Measurements from ENCODE around the gene SGMS1. TPM values are rescaled to one million over a fixed set of nuclear protein-coding genes. Genes with fewer than 3 reads are reported as not detected.

Gene SGMS1
- total and polyA plus RNA-seq, 4 experiments from 2014 or later = 10.0 to 33.0 (median 20.3) TPM

DNA sequence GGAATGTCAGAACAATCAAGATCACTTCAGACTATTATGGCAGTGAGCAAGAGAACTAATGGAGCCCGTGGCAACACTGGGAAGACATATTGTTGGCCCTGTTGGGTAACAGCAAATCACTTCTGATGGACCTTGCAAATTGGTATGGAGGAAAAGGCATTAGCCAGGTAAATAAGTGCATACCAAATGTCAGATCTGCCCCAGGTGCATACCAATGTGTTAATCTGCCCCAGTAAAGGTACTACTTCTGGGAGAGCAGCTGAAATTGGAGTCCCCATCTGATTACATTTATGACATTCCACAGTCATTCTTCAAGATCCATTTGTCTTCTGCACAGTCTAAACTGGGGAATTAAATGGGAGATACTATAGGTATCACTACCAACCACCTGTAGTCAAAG lies 3.7 kb upstream of the SGMS1 start:
- Histone ChIP-seq H3K36me3 (ENCODE audit: insufficient read depth, low read length) (no peaks in the 10 kb centered on the region), H3K27me3 (ENCODE audit: insufficient read depth, low read length) (no peaks in the 10 kb centered on the region), H3K27ac (ENCODE audit: low read depth, low read length) (no peak overlapping the region), H3K4me3 (ENCODE audit: low read length in 2 of 2) (no peak overlapping the region), H3K9me3 (ENCODE audit: control insufficient read depth in 1 of 2, low read length in 2 of 2) (no peaks in the 10 kb centered on the region), H3K4me1 (ENCODE audit: insufficient read depth, low read length) (peaks cover 9% of the 10 kb centered on the region)
- Mint-ChIP-seq H3K27me3 (no peaks in the 10 kb centered on the region), H3K9me3 (no peaks in the 10 kb centered on the region), H3K4me1 (peaks cover 7 to 19% (median 8%) of the 10 kb centered on the region in 4 donors), H3K4me3 (no peak overlapping the region), H3K27ac (no peak overlapping the region), H3K36me3 (peaks cover 3 to 17% of the 10 kb centered on the region in 2 donors)
- ChIA-PET CTCF (ENCODE audit: partially characterized antibody) (interaction anchor here (1.4 kb wide), 1 partner anchor 66 kb away, joined by 3 read pairs; no protein-coding TSS in a partner anchor), POLR2A (ENCODE audit: partially characterized antibody) (no interaction called here)
- no peak for DNase-seq
- intact Hi-C loops (cut with micrococcal nuclease) = loop anchor here (10.0 kb wide), 1 partner anchor 683 kb away; the partner anchor contains the start of genes PARG and TIMM23B

DNA sequence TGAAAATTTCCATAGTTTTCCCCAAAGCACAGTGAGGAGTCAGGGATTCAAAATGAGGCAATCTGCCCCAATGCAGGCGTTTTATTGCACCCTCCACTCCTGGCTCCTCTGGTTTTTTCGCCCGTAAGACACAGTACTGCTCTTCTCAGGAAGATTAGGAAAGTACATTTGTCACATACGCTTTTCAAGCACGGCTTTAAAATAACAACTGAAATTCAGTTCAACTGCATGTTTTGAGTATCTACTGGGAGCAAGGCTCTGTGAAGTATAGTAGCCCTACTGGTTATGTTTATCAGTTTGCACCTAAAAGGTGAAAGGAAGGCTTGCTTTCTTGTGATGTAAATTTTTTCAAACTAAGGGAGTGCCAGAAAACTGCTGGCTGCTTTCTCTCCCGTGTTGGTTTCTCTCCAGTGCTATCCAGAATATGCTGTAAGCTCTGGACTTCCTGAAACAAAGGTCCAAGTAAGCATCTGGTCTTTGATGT lies 1.9 kb upstream of the SGMS1 start:
- Mint-ChIP-seq H3K36me3 (peaks cover 3 to 26% of the 10 kb centered on the region in 2 donors), H3K27ac (peak overlapping the region; percentile 90 to 99 (median 98)), H3K4me1 (peaks cover 9 to 35% (median 16%) of the 10 kb centered on the region in 4 donors), H3K27me3 (no peaks in the 10 kb centered on the region), H3K4me3 (peak overlapping the region; percentile 93 to 98 (median 96)), H3K9me3 (peaks cover 0 to 4% (median 0%) of the 10 kb centered on the region in 8 donors)
- Histone ChIP-seq H3K4me3 (ENCODE audit: low read length in 2 of 2) (peak overlapping the region; percentile 68 to 97), H3K27ac (ENCODE audit: low read depth, low read length) (peak overlapping the region; percentile 99), H3K36me3 (ENCODE audit: insufficient read depth, low read length) (no peaks in the 10 kb centered on the region), H3K27me3 (ENCODE audit: insufficient read depth, low read length) (no peaks in the 10 kb centered on the region), H3K4me1 (ENCODE audit: insufficient read depth, low read length) (peaks cover 20% of the 10 kb centered on the region), H3K9me3 (ENCODE audit: control insufficient read depth in 1 of 2, low read length in 2 of 2) (no peaks in the 10 kb centered on the region)
- CTCF ChIA-PET (ENCODE audit: partially characterized antibody) = interaction anchor here (0.8 kb wide), 1 partner anchor 28 kb away, joined by 3 read pairs; no protein-coding TSS in a partner anchor
- POLR2A ChIA-PET (ENCODE audit: partially characterized antibody) = interaction anchor here (1.6 to 6.6 kb wide), 6 partner anchors 11 to 207 kb away, joined by 9 to 84 read pairs (median 13); no protein-coding TSS in a partner anchor
- DNase-seq = peak in 1 of 5 donors; percentile 9
- intact Hi-C loops (cut with micrococcal nuclease) = loop anchor here (1.0 to 10.0 kb wide), 4 partner anchors 11 to 681 kb away; partner anchors contain the start of genes PARG and TIMM23B

DNA sequence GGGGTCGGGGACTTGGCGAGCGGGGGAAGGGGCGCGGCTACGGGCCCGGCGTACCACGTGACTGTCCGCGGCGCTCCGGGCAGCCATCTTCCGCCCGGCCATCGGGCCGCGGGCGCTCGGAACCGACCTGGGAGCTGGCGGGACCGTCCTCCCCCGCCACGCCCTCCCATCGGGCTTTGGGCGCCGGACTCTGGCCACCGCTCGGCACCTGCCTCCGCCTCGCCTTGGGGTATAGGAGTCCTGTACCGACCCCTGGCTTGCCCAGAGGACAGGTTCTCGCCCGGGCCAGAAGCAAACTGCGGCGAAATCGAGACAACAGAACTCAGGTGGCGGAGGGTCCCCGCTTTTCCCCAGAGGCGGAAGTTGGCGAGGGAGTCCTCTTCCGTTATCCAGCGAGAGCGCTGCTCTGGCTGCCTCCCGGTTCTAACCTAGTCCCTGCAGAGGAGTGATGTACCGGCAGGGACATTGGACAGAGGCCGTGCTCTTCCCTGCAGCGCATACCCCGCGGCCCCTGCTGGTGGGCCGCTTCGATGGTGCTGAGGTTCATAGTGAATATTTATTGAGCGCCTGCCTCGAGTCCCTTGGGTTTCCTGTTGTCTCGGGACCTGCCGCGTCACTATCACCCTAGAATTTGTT lies 1.2 kb upstream of the SGMS1 start:
- intact Hi-C loops (cut with micrococcal nuclease) = loop anchor here (1.0 to 10.0 kb wide), 6 partner anchors 11 to 1088 kb away; partner anchors contain the start of genes ASAH2B, ERCC6, PARG and TIMM23B
- peak overlapping the region; percentile 90 to 99 (median 98) for H3K27ac Mint-ChIP-seq
- ChIA-PET POLR2A (ENCODE audit: partially characterized antibody) (interaction anchor here (0.6 to 6.6 kb wide), 26 partner anchors 8 to 1454 kb away, joined by 3 to 84 read pairs (median 4); partner anchors contain the start of genes ASAH2B, CSTF2T, ERCC6 and WASHC2A), CTCF (ENCODE audit: partially characterized antibody) (interaction anchor here (0.7 to 5.5 kb wide), 6 partner anchors 11 to 257 kb away, joined by 3 to 30 read pairs (median 3); no protein-coding TSS in a partner anchor)
- H3K27me3 Mint-ChIP-seq = no peaks in the 10 kb centered on the region
- Histone ChIP-seq H3K9me3 (ENCODE audit: control insufficient read depth in 1 of 2, low read length in 2 of 2) (no peaks in the 10 kb centered on the region), H3K27ac (ENCODE audit: low read depth, low read length) (peak overlapping the region; percentile 99), H3K4me3 (ENCODE audit: low read length in 2 of 2) (peak overlapping the region; percentile 68 to 97), H3K4me1 (ENCODE audit: insufficient read depth, low read length) (peaks cover 27% of the 10 kb centered on the region), H3K36me3 (ENCODE audit: insufficient read depth, low read length) (no peaks in the 10 kb centered on the region), H3K27me3 (ENCODE audit: insufficient read depth, low read length) (no peaks in the 10 kb centered on the region)
- peaks cover 14 to 42% (median 22%) of the 10 kb centered on the region in 4 donors for H3K4me1 Mint-ChIP-seq
- peak; percentile 61 to 80 (median 65) for DNase-seq
- H3K9me3 Mint-ChIP-seq = peaks cover 0 to 4% (median 0%) of the 10 kb centered on the region in 8 donors
- H3K4me3 Mint-ChIP-seq = peak overlapping the region; percentile 93 to 98 (median 96)
- H3K36me3 Mint-ChIP-seq = peaks cover under 1 to 26% of the 10 kb centered on the region in 2 donors

DNA sequence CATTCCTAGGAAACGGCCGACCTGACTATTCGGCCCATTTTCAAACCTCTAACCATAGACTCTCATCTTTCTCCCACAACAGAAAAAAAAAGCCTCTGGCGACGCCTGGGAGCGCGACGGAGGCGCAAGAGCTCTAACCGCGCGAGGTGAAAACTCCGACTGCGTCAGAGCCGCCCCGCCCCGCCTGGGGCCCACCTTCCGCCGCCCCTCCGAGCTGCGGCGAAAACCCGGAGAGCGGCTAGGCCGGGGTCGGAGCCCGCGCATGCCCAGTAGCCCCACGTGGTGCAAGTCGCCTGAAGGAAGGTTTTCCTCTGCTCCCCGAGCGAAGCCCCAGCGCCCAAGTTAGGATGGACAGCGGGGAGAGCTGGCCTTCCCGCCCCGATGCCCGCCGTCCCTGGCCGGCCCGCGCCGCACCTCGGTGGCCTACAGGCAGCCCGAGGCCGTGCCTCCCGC lies 683 bp upstream of the SGMS1 start:
- peak overlapping the region; percentile 96 to 99 (median 98) for H3K27ac Mint-ChIP-seq
- peaks cover 0 to 4% (median 0%) of the 10 kb centered on the region in 8 donors for H3K9me3 Mint-ChIP-seq
- H3K4me1 Mint-ChIP-seq = peaks cover 19 to 47% (median 27%) of the 10 kb centered on the region in 4 donors
- ChIA-PET CTCF (ENCODE audit: partially characterized antibody) (interaction anchor here (0.7 to 5.5 kb wide), 6 partner anchors 12 to 257 kb away, joined by 3 to 30 read pairs (median 3); no protein-coding TSS in a partner anchor), POLR2A (ENCODE audit: partially characterized antibody) (interaction anchor here (0.6 to 6.6 kb wide), 26 partner anchors 8 to 1454 kb away, joined by 3 to 84 read pairs (median 4); partner anchors contain the start of genes ASAH2B, CSTF2T, ERCC6 and WASHC2A)
- peaks cover 32% of the 10 kb centered on the region for H3K4me1 ChIP-seq (ENCODE audit: insufficient read depth, low read length)
- no peaks in the 10 kb centered on the region for H3K27me3 Mint-ChIP-seq
- peak overlapping the region; percentile 92 to 98 (median 96) for H3K4me3 Mint-ChIP-seq
- intact Hi-C loops (cut with micrococcal nuclease) = loop anchor here (1.0 to 10.0 kb wide), 4 partner anchors 115 to 1087 kb away; partner anchors contain the start of genes ASAH2B, ERCC6, PARG and TIMM23B
- peaks cover 0 to 26% of the 10 kb centered on the region in 2 donors for H3K36me3 Mint-ChIP-seq
- no peaks in the 10 kb centered on the region for H3K27me3 ChIP-seq (ENCODE audit: insufficient read depth, low read length)
- H3K36me3 ChIP-seq (ENCODE audit: insufficient read depth, low read length) = no peaks in the 10 kb centered on the region
- H3K9me3 ChIP-seq (ENCODE audit: control insufficient read depth in 1 of 2, low read length in 2 of 2) = no peaks in the 10 kb centered on the region
- H3K4me3 ChIP-seq (ENCODE audit: low read length in 2 of 2) = peak overlapping the region; percentile 93 to 97
- H3K27ac ChIP-seq (ENCODE audit: low read depth, low read length) = peak overlapping the region; percentile 99
- DNase-seq = peak; percentile 93 to 98 (median 96)

DNA sequence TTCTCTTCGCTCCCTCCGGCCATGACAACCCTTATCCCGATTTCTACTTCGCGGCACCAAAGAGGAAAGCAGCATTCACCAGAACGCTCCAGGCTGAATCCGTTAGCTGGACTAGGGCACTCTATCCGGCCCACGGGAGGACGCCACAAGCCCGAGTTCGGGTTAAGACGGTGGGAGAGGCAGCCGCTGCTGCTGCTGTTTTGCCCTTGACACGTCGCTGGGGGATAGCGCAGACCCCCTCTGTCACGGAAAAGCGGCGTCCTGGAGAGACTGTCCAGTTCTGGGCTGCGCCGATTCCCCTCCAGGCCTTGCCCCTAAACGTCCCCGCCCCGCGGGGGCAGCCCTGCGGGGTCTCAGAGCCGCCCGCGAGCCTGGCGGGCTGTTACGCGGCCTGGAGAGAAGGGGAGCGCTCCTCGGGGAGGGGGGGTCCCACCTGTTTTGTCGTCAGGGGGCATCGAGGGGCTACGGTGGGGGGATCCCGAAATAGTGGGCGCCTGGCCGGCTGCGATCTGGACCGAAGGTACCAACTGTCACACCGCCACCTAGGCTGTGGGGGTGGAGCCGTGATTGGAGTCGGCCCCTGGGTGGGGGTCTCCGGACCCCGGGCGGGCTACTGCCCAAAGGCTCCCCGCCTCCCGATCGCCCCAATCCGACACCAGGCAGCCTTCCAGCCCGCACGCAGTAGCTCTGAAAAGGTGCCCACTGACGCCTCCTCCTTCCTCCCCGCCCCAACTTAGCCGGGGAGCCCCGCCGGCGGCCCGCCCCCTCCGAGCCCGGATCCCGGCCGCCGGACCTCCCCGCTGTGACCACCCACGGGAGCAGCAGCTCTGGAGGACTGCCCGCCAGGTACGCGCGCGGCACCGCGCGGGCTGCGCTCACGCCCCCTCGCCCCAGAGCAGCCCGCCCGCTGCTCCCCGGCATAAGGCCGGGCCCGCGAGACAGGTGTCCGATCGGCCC lies 772 bp downstream of the SGMS1 start:
- H3K9me3 Mint-ChIP-seq = peaks cover 0 to 4% (median 0%) of the 10 kb centered on the region in 8 donors
- peak overlapping the region; percentile 63 to 97 for H3K4me3 ChIP-seq (ENCODE audit: low read length in 2 of 2)
- intact Hi-C loops (cut with micrococcal nuclease) = loop anchor here (1.0 to 10.0 kb wide), 5 partner anchors 18 to 1086 kb away; partner anchors contain the start of genes ERCC6, PARG and TIMM23B
- ChIA-PET CTCF (ENCODE audit: partially characterized antibody) (interaction anchor here (1.0 to 5.5 kb wide), 11 partner anchors 10 to 347 kb away, joined by 3 to 32 read pairs (median 6); no protein-coding TSS in a partner anchor), POLR2A (ENCODE audit: partially characterized antibody) (interaction anchor here (0.8 to 6.6 kb wide), 16 partner anchors 10 to 360 kb away, joined by 3 to 84 read pairs (median 6); partner anchors contain the start of gene ASAH2B)
- peak overlapping the region; percentile 95 to 99 (median 97) for H3K27ac Mint-ChIP-seq
- H3K4me1 ChIP-seq (ENCODE audit: insufficient read depth, low read length) = peaks cover 47% of the 10 kb centered on the region
- H3K36me3 Mint-ChIP-seq = peaks cover 0 to 26% of the 10 kb centered on the region in 2 donors
- no peaks in the 10 kb centered on the region for H3K27me3 Mint-ChIP-seq
- H3K4me3 Mint-ChIP-seq = peak overlapping the region; percentile 93 to 99 (median 96)
- peak overlapping the region; percentile 99 for H3K27ac ChIP-seq (ENCODE audit: low read depth, low read length)
- H3K36me3 ChIP-seq (ENCODE audit: insufficient read depth, low read length) = no peaks in the 10 kb centered on the region
- H3K9me3 ChIP-seq (ENCODE audit: control insufficient read depth in 1 of 2, low read length in 2 of 2) = no peaks in the 10 kb centered on the region
- no peaks in the 10 kb centered on the region for H3K27me3 ChIP-seq (ENCODE audit: insufficient read depth, low read length)
- peaks cover 31 to 62% (median 42%) of the 10 kb centered on the region in 4 donors for H3K4me1 Mint-ChIP-seq
- peak; percentile 36 to 65 (median 42) for DNase-seq

Measured in CD4-positive, alpha-beta memory T cell (primary cell).